Measurements from ENCODE around the gene UBQLN1. TPM values are rescaled to one million over a fixed set of nuclear protein-coding genes. Genes with fewer than 3 reads are reported as not detected.

Gene UBQLN1
- 66.6 and 67.4 TPM in 2 replicates for total RNA-seq

DNA sequence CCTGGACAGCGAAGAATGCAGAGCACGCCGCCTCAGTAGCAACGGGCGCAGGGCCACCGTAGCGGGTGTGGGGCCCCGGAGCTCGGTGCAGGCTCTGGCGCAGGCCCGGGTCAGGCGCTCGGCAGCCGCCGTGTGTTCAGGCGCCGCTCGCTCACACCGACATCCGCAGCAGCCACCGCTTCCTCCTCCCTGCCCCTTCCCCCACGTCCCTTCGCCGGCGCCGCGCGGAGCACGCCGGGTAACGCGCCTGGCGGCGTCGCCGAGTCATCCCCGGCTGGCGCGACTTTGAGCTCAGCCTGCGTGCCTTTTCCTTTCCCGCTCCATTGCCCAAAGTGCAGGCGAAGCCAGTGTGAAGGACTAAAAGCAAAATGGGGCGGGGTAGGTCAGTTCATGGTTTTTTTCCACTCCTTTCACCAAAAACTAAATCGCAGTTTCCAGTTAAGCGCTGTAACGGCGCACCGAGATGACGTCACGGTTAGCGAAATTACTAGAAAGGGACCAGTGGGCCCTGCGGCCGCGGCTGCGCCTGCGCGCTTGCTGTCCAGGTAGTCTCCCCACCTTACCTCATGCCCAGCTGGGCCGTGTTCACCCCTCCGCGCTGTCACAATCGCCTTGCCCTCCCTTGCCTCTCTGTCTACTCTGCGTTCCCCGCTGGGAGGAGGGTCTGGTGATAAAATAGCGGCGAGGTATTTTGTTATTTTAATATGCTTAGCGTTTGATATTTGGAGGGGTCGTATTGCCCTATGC is at the start of gene UBQLN1:
UBQLN1 (minus strand) TSS at position 191 of the 747 bp plus-strand sequence. CDS start 279 bp downstream, outside the sequence.

GRCh38 chr9:83622939-83623678 is 84.6 kb downstream of the UBQLN1 start, which contains the start of gene IDNK:
Gene IDNK, plus strand, starts transcription at chr9:83623143. Its CDS starts 29 bp downstream, at chr9:83623172.

Other genes with a start within 250 kb of the UBQLN1 start
- 2.3 and 3.7 TPM in 2 replicates for gene FRMD3, start 169.6 kb downstream of the UBQLN1 start, total RNA-seq
- 0.72 and 4.2 TPM in 2 replicates for gene IDNK, start 84.8 kb downstream of the UBQLN1 start, total RNA-seq
- gene GKAP1, start 109.8 kb upstream of the UBQLN1 start, total RNA-seq = 0.65 and 1.3 TPM in 2 replicates
- gene KIF27, start 213.5 kb upstream of the UBQLN1 start, total RNA-seq = 2.5 and 2.6 TPM in 2 replicates